Heart left ventricle (tissue), 16 donors: Measurements from ENCODE around the gene DLX5. TPM values are rescaled to one million over a fixed set of nuclear protein-coding genes. Genes with fewer than 3 reads are reported as not detected.

Source experiments
- ATAC-seq, 4 donors: fragments of 200-7000 bp; cut with Tn5 transposase; one replicate each; pipeline ENCODE4 v1.9.1; 2020 to 2022; ENCODE audit warnings: moderate library complexity in 4 of 4, mild to moderate bottlenecking in 3 of 4, moderate number of reproducible peaks in 1 of 4
- DNase-seq, 5 donors: peaks; one replicate each; pipeline ENCODE4 v3.0.0-alpha.2; 2020
- H3K27ac ChIP-seq, 12 donors: fragments of 200-600 bp; sonication (generic) in 4 of 12; one replicate each; pipeline versions ENCODE4 v1.5.0 to v1.8.0; 2016 to 2022; ENCODE audit warnings: mild to moderate bottlenecking in 2 of 12
- H3K27me3 ChIP-seq, 9 donors: fragments of 200-600 bp; sonication (generic) in 2 of 9; one replicate each; pipeline versions ENCODE4 v1.5.1 to v1.8.0; 2016 to 2022; ENCODE audit warnings: mild to moderate bottlenecking in 3 of 9
- H3K36me3 ChIP-seq, 9 donors: fragments of 200-600 bp; sonication (generic) in 2 of 9; one replicate each; pipeline versions ENCODE4 v1.5.0 to v1.8.0; 2018 to 2022; ENCODE audit warnings: mild to moderate bottlenecking in 2 of 9
- H3K4me1 ChIP-seq, 12 donors: fragments of 200-600 bp; sonication (generic) in 4 of 12; one replicate each; pipeline versions ENCODE4 v1.5.0 to v1.8.0; 2016 to 2022; ENCODE audit warnings: mild to moderate bottlenecking in 3 of 12
- H3K4me3 ChIP-seq, 12 donors: fragments of 200-600 bp; sonication (generic) in 4 of 12; one replicate each; pipeline versions ENCODE4 v1.5.0 to v1.8.0; 2017 to 2022; ENCODE audit warnings: mild to moderate bottlenecking in 9 of 12, moderate library complexity in 4 of 12
- H3K9me3 ChIP-seq, 12 donors: fragments of 200-600 bp; sonication (generic) in 4 of 12; one replicate each; pipeline versions ENCODE4 v1.5.0 to v1.8.0; 2016 to 2022; ENCODE audit warnings: mild to moderate bottlenecking in 1 of 12
- CTCF ChIP-seq, 12 donors: fragments of 200-600 bp; sonication (generic) in 4 of 12; IDR thresholded peaks; one replicate each; pipeline versions ENCODE4 v1.5.0 to v1.8.0; 2018 to 2022; ENCODE audit warnings: antibody characterized with exemption in 12 of 12, mild to moderate bottlenecking in 5 of 12
- POLR2A ChIP-seq, 2 donors: fragments of 450-650 bp; IDR thresholded peaks; one replicate each; pipeline ENCODE4 v1.6.1; 2017; ENCODE audit warnings: antibody characterized with exemption in 2 of 2, mild to moderate bottlenecking in 2 of 2, moderate library complexity in 2 of 2
- WGBS, 4 donors: extraction: QIAGEN DNeasy Blood & Tissue Kit in 2 of 4; methylation state at CpG; one replicate each; pipeline versions ENCODE4 v1.1.5 to v1.1.7; 2013 to 2018; 5-methylcytosine and 5-hydroxymethylcytosine counted together
- intact Hi-C, 10 donors: fragments of 100-400 bp; cut with DNase I; formaldehyde crosslinking; loops; one replicate each; pipeline versions ENCODE4 v1.11.1 to v1.14.2; 2022
- polyA plus RNA-seq, 2 donors: library from polyadenylated mRNA; stranded (reverse); fragments of 200-250 nt; gene quantifications; one replicate each; pipeline ENCODE4 v1.2.3, GENCODE V29; 2013
- total RNA-seq, 9 donors: library from RNA; depleted of rRNA in 2 of 9; stranded (reverse); fragments of >200 nt in 2 of 9; fragmentation: NEBNext Ultra II Directional in 3 of 9; extraction: Animal tissue kit (Norgen Biotek cat#: 25700) in 3 of 9; gene quantifications; one replicate each; pipeline versions ENCODE4 v1.1.0 to v1.2.4, GENCODE V29; 2016 to 2023
- donor health status: ischemic (EF 13 %, LVEDD 7.1; RV severe dilation, severe dysfunction).
- donor health status: healthy with polysubstance abuse.
- donor health status: DM: no; HTN: yes; CAD: no.
- donor health status: DM: no; HTN: no; CAD: no.
- donor health status: ischemic (EF 25% LVEDD 6.9; RV normal size, moderate dysfunction).
- donor health status: ischemic (EF 25% LVEDD 5.7; RV mildly dilated, moderate dysfunction).
- donor health status: healthy.
- donor health status: DM: yes; HTN: yes; CAD: no.
- donor health status: ischemic (EF 35%, LVEDD 5.7; RV mildly dilated, moderate dysfunction).
- donor health status: nonischemic (EF 11% LVEDD 7.7; RV severe dilation, severe dysfunction).
- donor health status: DM: yes; HTN: yes; CAD: no.
- donor health status: PGD.
- donor health status: ischemic (EF 29% LVEDD 5.4; RV normal size, mild dysfunction).
- donor health status: nonischemic (EF 23%, LVEDD 6.1; RV moderate dilation, normal function).

DLX5 gene
- total and polyA plus RNA-seq, 11 donors = 0.08 to 0.27 (median 0.24) TPM; not detected in 7

DNA sequence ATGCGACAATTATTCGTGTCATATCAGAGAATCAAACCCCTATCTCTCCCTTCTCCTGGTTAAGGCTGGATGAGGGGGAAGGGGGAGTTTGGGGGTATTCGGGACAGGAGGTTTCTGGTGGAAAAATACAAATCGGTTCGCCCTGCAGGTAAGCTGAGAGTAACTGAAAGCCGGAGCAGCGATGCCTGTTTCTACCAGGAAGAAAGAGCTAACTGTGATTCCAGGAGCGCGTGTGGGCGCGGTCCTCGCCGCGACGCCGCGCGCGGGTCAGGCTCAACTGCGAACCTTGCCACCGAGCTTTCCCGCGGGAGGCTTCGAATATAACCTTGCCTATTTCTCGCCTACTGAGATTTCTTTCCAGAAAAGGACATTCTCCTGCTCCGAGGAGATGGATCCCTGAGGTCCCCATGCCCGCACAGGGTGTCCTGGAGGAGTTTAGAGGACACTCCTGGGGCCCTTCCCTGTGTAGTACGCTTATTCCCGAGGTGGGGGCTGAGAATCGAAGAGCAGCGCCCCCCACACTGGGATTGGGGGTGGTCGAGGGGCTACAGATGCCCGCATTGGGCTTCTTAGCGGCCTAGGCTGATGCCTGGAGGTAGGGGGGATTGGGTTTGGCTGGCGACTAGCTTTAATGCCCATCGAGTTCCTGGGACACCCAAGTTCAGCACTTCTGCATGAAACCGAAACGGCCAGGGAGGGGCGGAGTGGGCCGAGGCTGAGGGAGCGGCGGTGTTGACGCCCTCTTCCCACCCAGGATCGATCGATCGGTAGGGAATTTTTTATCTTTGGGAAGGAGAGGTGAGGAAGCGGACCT lies 32.2 kb downstream of the DLX5 start:
- intact Hi-C loops = no loop called here
- WGBS, 4 donors = 4 to 9% (median 6%) methylated on average over 43 to 47 of the region's 47 CpGs
- Histone ChIP-seq H3K27me3 (peaks cover 54 to 100% (median 89%) of the 10 kb centered on the region in 9 donors), H3K27ac (no peak overlapping the region), H3K4me1 (peaks cover 0 to 13% (median 0%) of the 10 kb centered on the region in 12 donors), H3K4me3 (no peak overlapping the region), H3K9me3 (no peaks in the 10 kb centered on the region), H3K36me3 (no peaks in the 10 kb centered on the region)
- no peak for DNase-seq
- ATAC-seq = no peak
- TF ChIP-seq POLR2A (IDR thresholded peaks at IDR 0.05) = no peak
- no peak for TF ChIP-seq CTCF (IDR thresholded peaks at IDR 0.05)

DNA sequence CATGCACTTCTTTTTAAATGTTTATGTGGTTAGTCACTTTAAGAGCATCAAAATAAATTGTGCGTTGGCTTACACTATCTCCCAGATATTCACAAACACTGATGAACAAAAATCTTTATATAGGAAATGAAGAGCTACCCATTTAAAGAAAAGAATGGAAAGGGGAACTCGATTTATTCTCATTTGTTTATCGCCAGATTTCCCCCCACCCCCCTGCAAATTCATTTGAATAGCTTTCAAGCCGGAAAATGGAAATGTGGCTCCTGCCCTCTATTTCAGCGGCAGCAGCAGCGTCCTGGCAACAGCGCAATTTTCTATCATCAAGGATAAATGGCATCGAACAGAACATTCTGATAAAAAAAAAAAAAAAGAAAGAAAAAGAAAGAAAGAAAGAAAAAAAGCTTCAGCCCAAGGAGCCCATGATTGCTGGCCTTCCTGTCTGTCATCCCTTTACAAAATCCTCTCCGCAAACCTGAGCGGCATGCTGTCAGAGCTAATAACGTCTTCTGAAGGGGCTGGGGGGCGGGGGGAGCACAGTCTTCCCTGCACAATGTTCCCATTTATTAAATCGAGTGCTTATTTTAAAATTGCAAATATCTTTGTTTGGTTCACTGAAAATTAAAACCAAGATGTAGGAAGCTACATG lies 33.0 kb downstream of the DLX5 start:
- intact Hi-C loops = no loop called here
- no peak for DNase-seq
- no peak overlapping the region for H3K27ac ChIP-seq
- no peaks in the 10 kb centered on the region for H3K9me3 ChIP-seq
- H3K4me1 ChIP-seq = peaks cover 0 to 13% (median 0%) of the 10 kb centered on the region in 12 donors
- TF ChIP-seq CTCF (IDR thresholded peaks at IDR 0.05) (no peak), POLR2A (IDR thresholded peaks at IDR 0.05) (no peak)
- no peaks in the 10 kb centered on the region for H3K36me3 ChIP-seq
- 4 to 9% (median 7%) methylated on average over 13 of the region's 13 CpGs for WGBS, 4 donors
- ATAC-seq = no peak
- H3K4me3 ChIP-seq = no peak overlapping the region
- H3K27me3 ChIP-seq = peaks cover 51 to 100% (median 86%) of the 10 kb centered on the region in 9 donors

- Histone ChIP-seq H3K9me3 (no peaks in the 10 kb centered on the region), H3K27me3 (peaks cover 46 to 100% (median 76%) of the 10 kb centered on the region in 9 donors), H3K27ac (no peak overlapping the region), H3K4me3 (no peak overlapping the region), H3K4me1 (peaks cover 0 to 13% (median 0%) of the 10 kb centered on the region in 12 donors), H3K36me3 (no peaks in the 10 kb centered on the region)
- no peak for ATAC-seq
- DNase-seq = no peak
- intact Hi-C loops = no loop called here
- 6 to 17% (median 10%) methylated on average over 8 of the region's 8 CpGs for WGBS, 4 donors
- TF ChIP-seq POLR2A (IDR thresholded peaks at IDR 0.05) = no peak
Measured at GRCh38 chr7:96989859-96990317, 34.7 kb downstream of the DLX5 start.

DNA sequence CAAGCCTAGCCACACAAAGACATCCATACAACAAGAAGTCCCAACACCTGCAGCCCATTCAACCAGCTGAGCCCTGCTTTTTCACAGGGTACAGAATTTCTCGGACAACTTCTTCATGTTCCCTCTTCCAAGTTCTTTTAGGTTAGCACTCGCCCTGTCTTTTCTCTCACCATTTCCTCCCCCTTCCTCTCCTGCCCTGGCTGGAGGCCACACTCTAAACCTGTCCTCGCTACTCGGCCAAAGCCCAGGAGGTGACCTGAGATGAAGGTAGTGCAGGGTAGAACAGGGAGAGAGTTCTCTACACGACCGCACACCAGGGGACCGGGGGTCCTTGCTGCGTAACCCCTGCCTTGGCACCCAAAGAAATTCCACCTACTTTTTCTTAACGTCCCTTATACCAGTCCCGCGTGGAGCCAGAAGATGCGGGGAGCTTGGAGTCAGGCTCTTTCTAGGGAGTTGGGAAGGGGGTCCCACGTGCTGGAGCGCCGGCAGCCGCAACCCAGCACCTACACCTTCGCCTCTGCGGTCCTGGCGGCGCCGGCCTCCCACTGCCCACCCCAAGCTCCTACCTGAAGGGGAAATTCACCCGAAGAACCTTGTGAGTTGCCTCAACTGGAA lies 35.3 kb downstream of the DLX5 start:
- no peak overlapping the region for H3K27ac ChIP-seq
- no peak for ATAC-seq
- 4 to 20% (median 12%) methylated on average over 11 to 22 of the region's 22 CpGs for WGBS, 4 donors
- no peak for TF ChIP-seq POLR2A (IDR thresholded peaks at IDR 0.05)
- TF ChIP-seq CTCF (IDR thresholded peaks at IDR 0.05) = no peak
- no peaks in the 10 kb centered on the region for H3K9me3 ChIP-seq
- intact Hi-C loops = no loop called here
- H3K36me3 ChIP-seq = no peaks in the 10 kb centered on the region
- H3K27me3 ChIP-seq = peaks cover 40 to 100% (median 76%) of the 10 kb centered on the region in 9 donors
- H3K4me3 ChIP-seq = no peak overlapping the region
- H3K4me1 ChIP-seq = peaks cover 0 to 13% (median 0%) of the 10 kb centered on the region in 12 donors
- no peak for DNase-seq
